ACHN (cell line): ENCODE results near the gene NSG1.
A peak's percentile ranks its signal among the peaks of the same experiment; 100 is the strongest.

Experiments used
- DNase-seq: peaks from one replicate; pipeline ENCODE4 v3.0.0-alpha.2; 2015
- in situ Hi-C: cut with HindIII; loops from 2 replicates; pipeline ENCODE4 v1.10.0; 2017; ENCODE audit warnings: low sequenced_read_pairs, low pct_ligation_motif_present, low pct_unique_long_range_greater_than_20kb

The NSG1 gene

GRCh38 chr4:4391866-4392265 is 5.0 kb downstream of the NSG1 start:
- no peak for DNase-seq
- in situ Hi-C loops = no loop called here

DNA sequence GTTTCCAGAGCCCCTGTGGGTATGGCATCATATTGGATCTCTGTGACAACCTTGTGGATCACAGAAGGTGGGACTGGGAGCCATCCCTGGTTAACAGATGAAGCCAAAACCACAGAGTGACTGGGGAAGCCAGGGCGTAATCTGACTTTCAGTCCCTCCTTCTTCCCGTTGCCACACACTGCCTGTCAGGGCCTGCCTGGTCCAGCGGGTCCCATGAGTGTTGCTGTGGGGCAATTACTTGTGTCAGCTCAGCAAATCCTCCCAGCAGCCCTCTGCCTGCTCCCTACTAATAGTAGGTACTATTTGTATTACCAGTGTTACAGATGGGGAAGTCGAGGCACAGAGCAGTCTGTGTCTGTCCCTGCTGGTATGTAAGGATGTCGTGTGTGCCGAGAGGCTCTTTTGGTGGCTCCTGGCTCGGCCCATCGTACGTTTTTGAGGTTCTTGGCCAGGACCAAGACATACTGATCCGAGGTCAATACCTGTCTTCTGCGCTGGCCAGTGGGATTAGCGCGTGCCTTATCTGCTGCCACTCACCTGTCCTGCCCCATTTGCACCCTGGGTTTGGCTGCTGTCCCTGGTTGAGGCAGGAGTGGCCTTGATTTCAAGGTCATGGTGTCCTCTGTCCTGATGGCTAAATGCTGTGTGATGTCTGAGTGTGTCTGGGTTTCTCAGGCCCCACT is 5.7 kb downstream of the NSG1 start:
- no peak for DNase-seq
- in situ Hi-C loops = no loop called here

- DNase-seq = peak; percentile 50
- in situ Hi-C loops = no loop called here
Observed at GRCh38 chr4:4394644-4395043, 7.7 kb downstream of the NSG1 start.

DNA sequence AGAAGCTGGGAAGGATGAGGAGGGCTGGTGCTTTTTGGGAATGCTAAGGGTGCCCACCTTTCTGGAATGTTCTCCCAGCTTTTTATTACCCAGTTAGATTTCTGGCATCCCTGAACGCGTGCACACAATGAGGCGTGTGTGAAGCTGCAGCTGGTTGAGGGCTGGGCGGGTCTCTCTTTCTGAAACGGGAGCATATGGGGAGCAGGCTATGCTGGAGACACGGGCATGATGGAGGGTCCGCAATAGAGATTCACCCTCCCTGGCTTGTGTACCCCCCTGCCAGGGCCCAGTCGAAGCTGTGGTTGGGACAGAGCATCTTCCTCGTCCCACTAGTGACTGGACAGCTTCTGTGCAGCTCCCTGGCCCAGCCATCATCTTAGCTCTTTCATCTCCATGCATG is 8.5 kb downstream of the NSG1 start:
- in situ Hi-C loops = no loop called here
- no peak for DNase-seq

GRCh38 chr4:4395849-4396627 is 9.1 kb downstream of the NSG1 start:
- no peak for DNase-seq
- in situ Hi-C loops = no loop called here

DNA sequence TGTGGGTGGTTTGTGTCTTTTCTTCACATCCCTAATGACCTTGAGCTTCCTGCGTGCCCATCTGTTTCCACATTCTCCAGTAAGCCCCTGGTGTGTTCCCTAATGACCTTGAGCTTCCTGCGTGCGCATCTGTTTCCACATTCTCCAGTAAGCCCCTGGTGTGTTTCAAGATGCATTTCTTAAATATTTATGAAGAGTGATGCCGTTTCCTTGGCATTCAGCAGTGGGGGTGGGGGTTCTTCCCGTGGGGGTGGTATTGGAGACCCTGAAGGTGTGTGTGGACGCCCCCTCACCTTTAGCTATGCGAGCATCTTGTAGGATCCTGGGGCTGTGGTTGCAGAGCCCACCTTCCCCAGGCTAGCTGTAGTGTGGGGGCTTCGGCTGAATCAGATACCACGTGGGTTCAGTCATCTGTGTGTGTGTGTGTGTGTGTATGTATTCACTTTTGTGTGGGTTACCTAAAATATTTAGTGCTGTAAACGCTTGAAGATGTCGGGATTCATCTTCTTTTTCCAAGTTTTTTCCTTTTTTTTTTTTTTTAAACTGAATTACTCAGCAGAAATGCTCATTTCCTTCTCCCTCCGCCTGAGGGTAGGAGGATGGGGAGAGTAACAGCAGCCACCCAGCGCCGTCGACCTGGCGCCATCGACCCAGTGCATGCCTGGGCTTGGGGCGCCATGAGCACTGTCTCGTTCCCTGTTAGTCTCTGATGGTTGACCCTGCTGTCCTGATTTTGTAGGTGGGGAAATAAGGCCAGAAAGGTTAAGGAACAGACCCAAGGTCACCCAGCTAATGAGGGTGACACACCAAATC is 9.9 kb downstream of the NSG1 start:
- DNase-seq = no peak
- in situ Hi-C loops = no loop called here

GRCh38 chr4:4397441-4397819 is 10.5 kb downstream of the NSG1 start:
- in situ Hi-C loops = no loop called here
- no peak for DNase-seq

GRCh38 chr4:4398430-4398829 is 11.5 kb downstream of the NSG1 start:
- DNase-seq = no peak
- in situ Hi-C loops = no loop called here

DNA sequence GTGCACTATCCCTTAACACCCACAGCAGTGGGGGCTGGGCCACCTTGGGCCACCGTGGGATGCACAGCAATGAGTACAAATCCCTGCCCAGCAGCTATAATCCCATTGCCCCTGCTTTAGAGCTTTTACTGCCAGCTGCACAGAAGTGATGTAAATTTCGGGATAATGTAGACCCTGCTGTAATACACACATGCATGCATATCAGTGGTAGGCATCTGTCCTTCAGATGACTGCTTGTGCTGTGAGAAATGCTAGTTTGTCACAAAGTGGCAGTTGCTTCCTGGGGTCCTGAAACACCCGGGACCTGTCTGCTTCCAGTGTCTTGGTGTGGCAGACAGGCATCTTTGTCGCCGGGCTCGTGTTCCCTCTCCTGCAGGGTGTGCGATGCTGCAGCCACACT is 14.1 kb downstream of the NSG1 start:
- no peak for DNase-seq
- in situ Hi-C loops = no loop called here

- no peak for DNase-seq
- in situ Hi-C loops = no loop called here
Observed at GRCh38 chr4:4402966-4403365, 16.1 kb downstream of the NSG1 start.

- DNase-seq = no peak
- in situ Hi-C loops = no loop called here
Observed at GRCh38 chr4:4405358-4405962, 18.6 kb downstream of the NSG1 start.

GRCh38 chr4:4406455-4407298 is 19.8 kb downstream of the NSG1 start:
- in situ Hi-C loops = no loop called here
- no peak for DNase-seq

- no peak for DNase-seq
- in situ Hi-C loops = no loop called here
Observed at GRCh38 chr4:4407299-4408131, 20.6 kb downstream of the NSG1 start.

DNA sequence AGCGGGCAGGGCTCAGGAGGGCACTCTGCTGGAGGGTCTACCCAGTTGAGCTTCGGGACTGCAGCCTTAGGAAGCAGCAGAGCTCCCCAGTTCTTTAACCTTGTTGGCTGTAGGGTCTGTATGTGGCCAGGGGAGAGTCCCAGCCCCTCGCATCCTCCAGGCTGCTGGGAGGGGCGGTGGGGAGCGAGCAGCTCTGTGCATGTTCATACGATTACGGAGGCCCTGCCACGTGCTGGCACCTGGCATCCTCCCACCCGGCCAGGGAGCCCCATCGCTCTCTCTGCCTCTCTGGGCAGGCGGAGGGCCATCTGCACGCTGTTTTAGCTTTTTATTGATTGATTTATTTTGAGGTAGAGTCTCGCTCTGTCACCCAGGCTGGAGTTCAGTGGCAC is 21.2 kb downstream of the NSG1 start:
- DNase-seq = no peak
- in situ Hi-C loops = no loop called here

- no peak for DNase-seq
- in situ Hi-C loops = no loop called here
Observed at GRCh38 chr4:4408576-4409335, 21.9 kb downstream of the NSG1 start.

DNA sequence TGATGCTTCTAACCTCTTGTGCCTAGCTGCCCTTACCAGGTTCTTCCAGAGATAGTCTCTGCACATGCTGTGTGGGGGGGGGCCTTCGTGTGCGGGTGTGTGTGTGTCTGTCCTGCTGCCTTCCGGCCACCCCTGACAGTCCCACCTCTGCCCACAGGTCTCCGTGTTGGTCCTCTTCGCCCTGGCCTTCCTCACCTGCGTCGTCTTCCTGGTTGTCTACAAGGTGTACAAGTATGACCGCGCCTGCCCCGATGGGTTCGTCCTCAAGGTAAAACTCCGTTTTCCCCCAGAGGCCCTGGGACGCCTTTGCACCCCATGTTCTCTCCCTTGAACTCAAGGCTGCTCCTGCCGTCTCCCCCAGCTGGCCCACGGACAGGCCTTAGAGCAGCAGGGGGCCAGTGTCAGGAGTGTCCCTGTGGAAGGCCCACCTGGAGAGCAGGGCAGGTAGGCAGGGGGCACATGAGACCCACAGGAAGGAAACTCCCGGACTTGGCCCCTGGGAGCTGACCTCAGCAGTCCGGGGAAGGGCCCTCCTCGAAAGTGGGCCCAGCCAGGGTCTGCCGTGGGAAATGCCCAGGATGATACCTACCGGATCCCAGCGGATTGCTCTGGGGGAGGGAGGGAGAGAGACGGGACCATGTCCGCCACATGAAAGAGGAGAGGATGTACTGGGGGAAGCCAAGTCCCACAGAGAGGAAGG is 22.7 kb downstream of the NSG1 start:
- DNase-seq = no peak
- in situ Hi-C loops = no loop called here
